ENCODE measurements around the gene PPP1R15B. TPM values are rescaled to one million over a fixed set of nuclear protein-coding genes. Genes with fewer than 3 reads are reported as not detected.

PPP1R15B gene
- total RNA-seq, 2 experiments from 2014 or later = 72.6 to 79.2 TPM

DNA sequence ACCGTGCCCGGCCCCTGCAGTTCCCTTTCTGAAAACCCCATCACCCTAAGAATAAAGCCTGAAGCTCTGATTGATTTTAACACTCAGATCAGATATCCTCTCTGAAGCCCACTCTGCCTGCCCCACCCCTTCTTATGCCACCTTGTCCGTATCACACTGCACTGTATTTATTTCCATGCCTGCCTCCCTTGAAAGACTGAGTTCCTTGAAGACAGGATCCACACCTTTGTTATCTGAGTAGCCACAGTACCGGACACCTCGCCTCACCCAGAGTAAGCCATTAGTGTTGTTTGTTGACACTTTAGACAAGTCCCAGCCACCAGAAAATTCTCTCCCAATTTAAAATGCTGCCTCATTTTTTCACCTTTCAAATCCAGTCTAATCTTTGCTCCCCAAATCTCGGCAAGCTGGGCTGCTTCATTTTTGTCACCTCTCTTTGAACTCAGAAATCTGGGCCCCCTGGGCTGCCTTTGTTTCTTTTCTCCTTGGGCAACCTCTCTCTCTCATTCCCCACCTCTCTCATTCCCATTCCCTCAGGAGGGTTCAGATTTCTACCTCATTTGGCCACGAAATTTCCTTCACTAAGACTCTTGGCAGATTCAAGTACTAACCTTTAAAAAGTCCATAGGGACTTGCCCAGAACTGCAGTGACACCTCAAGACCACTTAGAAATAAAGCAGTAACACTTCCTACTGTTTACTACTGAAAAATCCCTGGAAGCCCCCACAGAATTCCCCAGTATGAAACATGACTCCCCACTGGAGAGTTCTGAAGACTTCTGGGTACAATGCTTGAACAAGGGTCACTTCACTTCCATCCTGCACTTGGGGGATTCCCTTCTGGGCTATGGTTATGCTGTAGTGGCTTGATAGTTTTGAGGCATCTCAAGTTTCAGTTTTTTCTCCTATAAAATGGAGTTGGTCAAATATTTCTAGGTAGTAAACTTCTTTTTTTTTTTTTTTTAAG is 8.7 kb upstream of the PPP1R15B start:
- peaks cover 11% of the 10 kb centered on the region for H3K36me3 ChIP-seq (ENCODE audit: insufficient read depth, low read length)
- no peaks in the 10 kb centered on the region for H3K9me2 ChIP-seq (ENCODE audit: insufficient read depth, low read length)
- DNase-seq (ENCODE audit: low spot score) = no peak
- no peaks in the 10 kb centered on the region for H3K9me3 ChIP-seq (ENCODE audit: low read length)
- intact Hi-C loops (cut with micrococcal nuclease; ENCODE audit: unreplicated experiment) = no loop called here
- no peaks in the 10 kb centered on the region for H3K79me2 ChIP-seq (ENCODE audit: insufficient read depth, low read depth, low read length)
- H3K4me1 ChIP-seq (ENCODE audit: insufficient read depth, low read length, poor library complexity, severe bottlenecking) = peaks cover 8% of the 10 kb centered on the region
- BruUV-seq (replicated peaks) = no TSS peak
- H3K4me2 ChIP-seq (ENCODE audit: low read length) = no peak overlapping the region
- H4K20me1 ChIP-seq (ENCODE audit: insufficient read depth, low read length) = no peaks in the 10 kb centered on the region
- no peak overlapping the region for H3K4me3 ChIP-seq (ENCODE audit: low read depth, low read length, poor library complexity, severe bottlenecking)
- no peak overlapping the region for H2AFZ ChIP-seq (ENCODE audit: low read length)
- ChIA-PET POLR2A (interaction anchor here (0.7 kb wide), 1 partner anchor 547 kb away, joined by 3 read pairs; no protein-coding TSS in a partner anchor), CTCF (ENCODE audit: unreplicated experiment) (interaction anchor here (0.5 kb wide), 1 partner anchor 46 kb away, joined by 3 read pairs; no protein-coding TSS in a partner anchor)
- H3K27ac ChIP-seq (ENCODE audit: low read depth, low read length, poor library complexity, severe bottlenecking) = no peak overlapping the region
- TF ChIP-seq, protein P1, sequence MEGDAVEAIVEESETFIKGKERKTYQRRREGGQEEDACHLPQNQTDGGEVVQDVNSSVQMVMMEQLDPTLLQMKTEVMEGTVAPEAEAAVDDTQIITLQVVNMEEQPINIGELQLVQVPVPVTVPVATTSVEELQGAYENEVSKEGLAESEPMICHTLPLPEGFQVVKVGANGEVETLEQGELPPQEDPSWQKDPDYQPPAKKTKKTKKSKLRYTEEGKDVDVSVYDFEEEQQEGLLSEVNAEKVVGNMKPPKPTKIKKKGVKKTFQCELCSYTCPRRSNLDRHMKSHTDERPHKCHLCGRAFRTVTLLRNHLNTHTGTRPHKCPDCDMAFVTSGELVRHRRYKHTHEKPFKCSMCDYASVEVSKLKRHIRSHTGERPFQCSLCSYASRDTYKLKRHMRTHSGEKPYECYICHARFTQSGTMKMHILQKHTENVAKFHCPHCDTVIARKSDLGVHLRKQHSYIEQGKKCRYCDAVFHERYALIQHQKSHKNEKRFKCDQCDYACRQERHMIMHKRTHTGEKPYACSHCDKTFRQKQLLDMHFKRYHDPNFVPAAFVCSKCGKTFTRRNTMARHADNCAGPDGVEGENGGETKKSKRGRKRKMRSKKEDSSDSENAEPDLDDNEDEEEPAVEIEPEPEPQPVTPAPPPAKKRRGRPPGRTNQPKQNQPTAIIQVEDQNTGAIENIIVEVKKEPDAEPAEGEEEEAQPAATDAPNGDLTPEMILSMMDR (conservative IDR thresholded peaks at IDR 0.05; ENCODE audit: low read length) = no peak
- TF ChIP-seq EZH2phosphoT487 (IDR thresholded peaks at IDR 0.05; ENCODE audit: borderline replicate concordance, low read depth, low read length) = no peak

DNA sequence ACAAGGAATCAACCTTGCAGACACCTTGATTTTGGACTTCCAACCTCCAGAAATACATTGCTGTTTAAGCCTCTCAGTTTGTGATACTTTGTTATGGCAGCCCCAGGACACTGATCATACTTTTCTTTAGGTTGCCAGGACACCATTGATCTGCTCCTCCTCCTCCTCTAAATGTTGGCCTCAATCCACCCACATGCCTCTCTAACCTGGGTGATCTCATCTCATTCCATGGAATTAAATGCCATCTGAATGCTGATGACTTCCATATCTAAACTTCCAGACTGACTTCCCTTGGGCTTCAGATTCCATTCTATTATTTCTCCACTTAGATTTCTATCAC is 7.4 kb upstream of the PPP1R15B start:
- TF ChIP-seq, protein P1 (conservative IDR thresholded peaks at IDR 0.05; ENCODE audit: low read length) = no peak
- TF ChIP-seq EZH2phosphoT487 (IDR thresholded peaks at IDR 0.05; ENCODE audit: borderline replicate concordance, low read depth, low read length) = no peak
- no TSS peak for BruUV-seq (replicated peaks)
- H3K27ac ChIP-seq (ENCODE audit: low read depth, low read length, poor library complexity, severe bottlenecking) = no peak overlapping the region
- POLR2A ChIA-PET = no interaction called here
- H3K36me3 ChIP-seq (ENCODE audit: insufficient read depth, low read length) = peaks cover 9% of the 10 kb centered on the region; the same call in 1 of the 2 replicates
- no peak overlapping the region for H3K4me2 ChIP-seq (ENCODE audit: low read length)
- H2AFZ ChIP-seq (ENCODE audit: low read length) = no peak overlapping the region
- intact Hi-C loops (cut with micrococcal nuclease; ENCODE audit: unreplicated experiment) = loop anchor here (10.0 kb wide), 3 partner anchors 146 to 706 kb away; partner anchors contain the start of gene RBBP5
- no peaks in the 10 kb centered on the region for H4K20me1 ChIP-seq (ENCODE audit: insufficient read depth, low read length)
- H3K9me3 ChIP-seq (ENCODE audit: low read length) = no peaks in the 10 kb centered on the region
- H3K4me3 ChIP-seq (ENCODE audit: low read depth, low read length, poor library complexity, severe bottlenecking) = no peak overlapping the region
- DNase-seq (ENCODE audit: low spot score) = no peak
- peaks cover 9% of the 10 kb centered on the region for H3K4me1 ChIP-seq (ENCODE audit: insufficient read depth, low read length, poor library complexity, severe bottlenecking)
- H3K79me2 ChIP-seq (ENCODE audit: insufficient read depth, low read depth, low read length) = no peaks in the 10 kb centered on the region
- H3K9me2 ChIP-seq (ENCODE audit: insufficient read depth, low read length) = no peaks in the 10 kb centered on the region
- CTCF ChIA-PET (ENCODE audit: unreplicated experiment) = no interaction called here
